HFF-Myc (cell line): ENCODE data around the gene DENND1A.

Experiments
- DNase-seq: peaks from one replicate; pipeline ENCODE4 v3.0.0-alpha.2; 2011; ENCODE audit warnings: low read depth; ENCODE audit errors: extremely low read depth
- H3K4me3 ChIP-seq: replicated peaks from 2 replicates; pipeline ENCODE4 v1.5.1; 2011; ENCODE audit warnings: low read depth, mild to moderate bottlenecking, control low read depth, low read length
- TF ChIP-seq, protein P1 (sequence below): IDR thresholded peaks from 2 replicates; pipeline ENCODE4 v1.5.1; 2012; ENCODE audit warnings: mild to moderate bottlenecking, low read depth, low read length, control low read depth; ENCODE audit errors: missing control alignments

DENND1A gene

DNA sequence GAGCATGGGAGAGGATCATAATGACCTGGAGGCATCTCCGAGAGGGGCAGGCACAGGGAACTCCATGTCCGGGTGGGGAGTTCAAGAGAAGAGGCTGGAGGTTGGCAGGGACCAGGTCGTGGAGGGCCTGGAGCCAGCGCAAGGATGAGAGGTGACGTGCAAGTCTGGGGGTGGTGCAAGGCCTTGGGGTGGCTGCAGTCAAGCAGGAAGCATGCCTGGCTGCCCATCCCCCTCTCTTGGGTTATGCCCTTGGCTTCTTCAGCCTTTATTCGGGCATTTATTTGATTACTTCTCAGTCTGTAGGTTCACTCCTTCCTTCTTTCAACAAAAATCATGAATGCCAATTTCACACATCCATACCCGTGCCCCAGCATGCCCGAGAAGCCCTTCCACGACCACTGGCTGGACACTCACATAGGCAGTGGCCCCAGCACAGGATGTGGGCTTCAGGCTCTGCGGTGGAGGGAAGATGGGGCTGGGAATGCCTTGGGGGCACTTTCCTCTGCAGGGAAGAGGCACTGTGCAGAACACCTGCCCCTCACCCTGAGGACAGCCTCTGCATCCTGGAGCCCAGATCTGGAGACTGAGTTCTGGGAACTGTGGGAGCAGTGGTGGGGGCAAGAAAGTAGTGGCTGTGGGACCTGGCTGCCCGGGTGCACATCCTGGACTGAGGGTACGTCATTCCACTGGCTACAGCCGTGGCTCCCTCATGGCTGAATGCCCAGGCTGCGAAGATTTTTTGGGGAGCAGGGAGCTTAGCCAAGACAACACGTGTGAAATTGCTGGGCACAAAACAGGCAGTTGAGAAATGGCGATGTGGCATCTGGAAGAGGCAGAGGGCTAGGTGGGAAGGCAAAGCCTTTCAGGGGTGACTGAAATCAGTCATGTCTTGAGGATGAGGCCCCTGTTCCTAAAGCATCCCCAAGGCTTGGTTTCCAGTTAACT, 535.4 kb downstream of the DENND1A start:
- no peak overlapping the region for H3K4me3 ChIP-seq
- DNase-seq = no peak
- TF ChIP-seq, protein P1, sequence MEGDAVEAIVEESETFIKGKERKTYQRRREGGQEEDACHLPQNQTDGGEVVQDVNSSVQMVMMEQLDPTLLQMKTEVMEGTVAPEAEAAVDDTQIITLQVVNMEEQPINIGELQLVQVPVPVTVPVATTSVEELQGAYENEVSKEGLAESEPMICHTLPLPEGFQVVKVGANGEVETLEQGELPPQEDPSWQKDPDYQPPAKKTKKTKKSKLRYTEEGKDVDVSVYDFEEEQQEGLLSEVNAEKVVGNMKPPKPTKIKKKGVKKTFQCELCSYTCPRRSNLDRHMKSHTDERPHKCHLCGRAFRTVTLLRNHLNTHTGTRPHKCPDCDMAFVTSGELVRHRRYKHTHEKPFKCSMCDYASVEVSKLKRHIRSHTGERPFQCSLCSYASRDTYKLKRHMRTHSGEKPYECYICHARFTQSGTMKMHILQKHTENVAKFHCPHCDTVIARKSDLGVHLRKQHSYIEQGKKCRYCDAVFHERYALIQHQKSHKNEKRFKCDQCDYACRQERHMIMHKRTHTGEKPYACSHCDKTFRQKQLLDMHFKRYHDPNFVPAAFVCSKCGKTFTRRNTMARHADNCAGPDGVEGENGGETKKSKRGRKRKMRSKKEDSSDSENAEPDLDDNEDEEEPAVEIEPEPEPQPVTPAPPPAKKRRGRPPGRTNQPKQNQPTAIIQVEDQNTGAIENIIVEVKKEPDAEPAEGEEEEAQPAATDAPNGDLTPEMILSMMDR = no peak

DNA sequence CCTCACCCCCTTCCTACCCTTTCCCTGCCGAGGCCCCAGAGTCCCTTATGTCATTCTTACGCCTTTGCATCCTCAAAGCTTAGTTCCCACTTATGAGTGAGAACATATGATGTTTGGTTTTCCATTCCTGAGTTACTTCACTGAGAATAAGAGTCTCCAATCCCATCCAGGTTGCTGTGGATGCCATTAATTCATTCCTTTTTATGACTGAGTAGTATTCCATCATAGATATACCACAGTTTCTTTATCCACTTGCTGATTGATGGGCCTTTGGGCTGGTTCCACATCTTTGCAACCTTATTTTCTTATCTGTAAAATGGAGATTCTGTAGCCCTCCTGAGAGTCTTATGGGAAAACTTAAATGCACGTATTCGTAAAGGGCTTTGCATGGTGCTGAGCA, 537.1 kb downstream of the DENND1A start:
- H3K4me3 ChIP-seq = no peak overlapping the region
- DNase-seq = no peak
- TF ChIP-seq, protein P1 = no peak

DNA sequence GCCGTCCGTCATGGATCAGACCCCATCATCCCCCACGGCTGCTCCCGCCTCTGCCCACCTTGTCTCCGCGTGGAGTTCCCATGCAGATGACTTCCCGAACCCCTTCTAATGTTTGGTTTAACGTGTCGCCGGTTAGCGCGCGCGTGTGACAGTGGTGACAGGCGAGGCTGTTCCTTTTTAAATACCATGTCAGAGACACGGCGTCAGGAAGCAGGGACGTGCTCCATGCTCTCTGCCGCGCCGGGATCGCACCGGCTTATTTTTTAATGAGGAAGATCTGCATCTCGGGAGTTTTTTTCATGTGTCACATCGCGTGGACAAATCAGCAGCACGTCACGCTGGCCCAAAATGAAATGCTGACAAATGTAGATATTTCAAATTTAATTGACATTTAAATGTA, 538.0 kb downstream of the DENND1A start:
- DNase-seq = no peak
- TF ChIP-seq, protein P1 = no peak
- H3K4me3 ChIP-seq = no peak overlapping the region

DNA sequence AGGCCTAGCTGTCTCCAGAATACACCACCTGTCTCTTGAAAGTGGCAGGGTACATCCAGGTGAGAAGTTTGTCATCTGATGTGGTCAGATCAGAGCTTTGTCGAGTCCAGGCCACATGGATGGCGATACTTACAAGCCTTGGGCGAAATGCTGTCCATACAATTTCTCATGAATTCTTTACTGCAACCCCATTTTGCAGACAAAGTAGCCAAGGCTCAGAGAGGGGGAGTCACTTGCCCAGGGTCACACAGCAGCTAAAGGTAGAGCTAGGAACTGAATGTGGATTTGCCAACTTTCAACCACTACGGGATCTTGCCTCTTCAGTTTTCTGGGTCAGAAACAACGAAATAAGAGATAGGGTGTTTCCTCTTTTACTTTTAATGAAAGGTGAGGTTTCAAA, 538.7 kb downstream of the DENND1A start:
- DNase-seq = no peak
- TF ChIP-seq, protein P1 = no peak
- H3K4me3 ChIP-seq = no peak overlapping the region

DNA sequence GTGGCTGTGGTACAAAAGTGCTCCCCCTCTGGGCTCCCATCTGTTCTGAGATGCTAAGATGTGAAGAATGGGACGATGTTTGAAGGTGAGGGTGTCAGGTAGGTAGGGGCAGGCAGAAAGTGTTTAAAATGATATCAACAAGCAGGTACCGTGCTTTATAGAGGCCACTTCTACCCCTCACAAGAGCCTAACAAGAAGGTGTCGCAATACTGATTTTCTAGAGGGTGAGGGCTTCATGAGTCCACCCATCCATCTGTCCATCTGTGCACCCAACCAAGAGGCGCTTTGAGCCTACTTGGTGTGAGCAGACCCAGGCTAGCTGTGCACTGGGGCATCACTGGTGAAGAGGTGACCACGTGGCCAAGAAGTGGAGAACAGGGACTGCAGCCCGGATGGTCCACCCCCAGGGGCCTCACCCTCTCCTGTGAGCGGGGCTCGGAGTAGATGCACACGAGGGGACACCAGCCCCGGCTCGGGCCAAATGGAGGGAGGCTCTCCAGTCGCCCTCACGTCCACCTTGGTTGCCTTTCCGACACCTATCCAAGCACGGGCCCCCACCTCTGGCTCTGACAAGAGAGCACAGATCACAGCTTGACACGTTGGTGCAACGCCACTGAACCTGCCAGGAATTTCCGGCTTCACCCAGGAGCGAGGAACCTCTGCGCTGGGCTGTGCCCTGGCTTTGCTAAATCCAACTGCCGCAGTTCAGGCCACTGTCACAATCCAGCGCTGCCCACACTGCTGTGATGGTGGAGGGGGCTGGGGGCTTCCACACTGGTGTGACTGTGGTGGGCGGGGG, 539.4 kb downstream of the DENND1A start:
- TF ChIP-seq, protein P1 = no peak
- no peak overlapping the region for H3K4me3 ChIP-seq
- DNase-seq = no peak

DNA sequence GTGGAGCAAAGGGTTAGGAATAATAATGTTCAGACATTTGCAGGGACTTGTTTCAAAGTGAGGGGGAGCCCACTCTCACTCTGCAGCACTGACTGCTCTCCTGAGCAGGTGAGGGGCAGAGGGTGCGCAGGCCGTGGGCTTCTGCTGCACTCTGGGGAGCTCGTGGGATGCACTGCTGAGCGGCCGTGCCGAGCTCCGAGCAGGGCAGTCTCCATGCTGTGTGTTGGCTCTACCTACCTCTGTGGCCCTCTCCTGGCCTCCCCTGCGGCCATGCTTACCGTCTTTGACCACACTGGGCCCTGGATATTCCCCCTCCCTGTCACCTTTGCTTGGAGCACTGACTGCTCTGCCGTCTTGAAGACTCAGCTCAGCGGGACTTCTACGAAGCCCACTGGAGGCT, 540.2 kb downstream of the DENND1A start:
- TF ChIP-seq, protein P1 = no peak
- no peak for DNase-seq
- no peak overlapping the region for H3K4me3 ChIP-seq
